ENCODE measurements around the gene ZNF318. TPM values are rescaled to one million over a fixed set of nuclear protein-coding genes. Genes with fewer than 3 reads are reported as not detected.

Gene ZNF318
- total RNA-seq, 1 experiment from 2014 or later = 17.1 TPM

- no peaks in the 10 kb centered on the region for H4K20me1 ChIP-seq (ENCODE audit: insufficient read depth)
- H3F3A ChIP-seq (ENCODE audit: insufficient read depth, low read depth) = no peaks in the 10 kb centered on the region
- H3K4me2 ChIP-seq = no peak overlapping the region
- ChIA-PET POLR2A (ENCODE audit: unreplicated experiment) (no interaction called here), CTCF (interaction anchor here (0.6 kb wide), 1 partner anchor 160 kb away, joined by 4 read pairs; no protein-coding TSS in a partner anchor)
- no peak overlapping the region for H3K27ac ChIP-seq
- H3K79me2 ChIP-seq (ENCODE audit: low read depth) = no peaks in the 10 kb centered on the region
- H3K36me3 ChIP-seq (ENCODE audit: low read depth) = no peaks in the 10 kb centered on the region
- H3K9me3 ChIP-seq (ENCODE audit: insufficient read depth, low read depth) = no peaks in the 10 kb centered on the region
- H2AFZ ChIP-seq = no peak overlapping the region
- no peaks in the 10 kb centered on the region for H3K4me1 ChIP-seq (replicated peaks; ENCODE audit: insufficient read depth)
- no peak overlapping the region for H3K4me3 ChIP-seq
- no peaks in the 10 kb centered on the region for H3K9me2 ChIP-seq (ENCODE audit: insufficient read depth)
- no peak for DNase-seq
- no TSS peak for BruUV-seq (replicated peaks)
- intact Hi-C loops (cut with micrococcal nuclease; ENCODE audit: unreplicated experiment) = no loop called here
- no peak for TF ChIP-seq EZH2 (IDR thresholded peaks at IDR 0.05; ENCODE audit: low read depth)
- no peak for TF ChIP-seq CTCF (conservative IDR thresholded peaks at IDR 0.05)
- no peaks in the 10 kb centered on the region for H3K27me3 ChIP-seq (ENCODE audit: insufficient read depth, low read depth)
Observed at GRCh38 chr6:43292341-43292740, 77.1 kb downstream of the ZNF318 start.

GRCh38 chr6:43291708-43292107, 77.7 kb downstream of the ZNF318 start:
- TF ChIP-seq CTCF (conservative IDR thresholded peaks at IDR 0.05) (no peak), EZH2 (IDR thresholded peaks at IDR 0.05; ENCODE audit: low read depth) (no peak)
- H3K4me1 ChIP-seq (replicated peaks; ENCODE audit: insufficient read depth) = no peaks in the 10 kb centered on the region
- H3K9me3 ChIP-seq (ENCODE audit: insufficient read depth, low read depth) = no peaks in the 10 kb centered on the region
- no peaks in the 10 kb centered on the region for H3K9me2 ChIP-seq (ENCODE audit: insufficient read depth)
- intact Hi-C loops (cut with micrococcal nuclease; ENCODE audit: unreplicated experiment) = no loop called here
- H3F3A ChIP-seq (ENCODE audit: insufficient read depth, low read depth) = no peaks in the 10 kb centered on the region
- ChIA-PET CTCF (interaction anchor here (0.6 kb wide), 1 partner anchor 160 kb away, joined by 4 read pairs; no protein-coding TSS in a partner anchor), POLR2A (ENCODE audit: unreplicated experiment) (no interaction called here)
- H3K4me2 ChIP-seq = no peak overlapping the region
- no peaks in the 10 kb centered on the region for H3K79me2 ChIP-seq (ENCODE audit: low read depth)
- no peak overlapping the region for H2AFZ ChIP-seq
- no peak overlapping the region for H3K4me3 ChIP-seq
- BruUV-seq (replicated peaks) = no TSS peak
- no peak overlapping the region for H3K27ac ChIP-seq
- no peaks in the 10 kb centered on the region for H3K36me3 ChIP-seq (ENCODE audit: low read depth)
- H4K20me1 ChIP-seq (ENCODE audit: insufficient read depth) = no peaks in the 10 kb centered on the region
- DNase-seq = no peak
- H3K27me3 ChIP-seq (ENCODE audit: insufficient read depth, low read depth) = no peaks in the 10 kb centered on the region

GRCh38 chr6:43290905-43291355, 78.5 kb downstream of the ZNF318 start:
- ChIA-PET POLR2A (ENCODE audit: unreplicated experiment) (no interaction called here), CTCF (no interaction called here)
- Histone ChIP-seq H3K27me3 (ENCODE audit: insufficient read depth, low read depth) (no peaks in the 10 kb centered on the region), H2AFZ (no peak overlapping the region), H3F3A (ENCODE audit: insufficient read depth, low read depth) (no peaks in the 10 kb centered on the region), H3K4me1 (replicated peaks; ENCODE audit: insufficient read depth) (no peaks in the 10 kb centered on the region), H3K4me2 (no peak overlapping the region), H3K4me3 (no peak overlapping the region), H4K20me1 (ENCODE audit: insufficient read depth) (no peaks in the 10 kb centered on the region), H3K27ac (no peak overlapping the region), H3K36me3 (ENCODE audit: low read depth) (no peaks in the 10 kb centered on the region), H3K9me2 (ENCODE audit: insufficient read depth) (no peaks in the 10 kb centered on the region), H3K79me2 (ENCODE audit: low read depth) (no peaks in the 10 kb centered on the region), H3K9me3 (ENCODE audit: insufficient read depth, low read depth) (no peaks in the 10 kb centered on the region)
- BruUV-seq (replicated peaks) = no TSS peak
- TF ChIP-seq EZH2 (IDR thresholded peaks at IDR 0.05; ENCODE audit: low read depth) = no peak
- TF ChIP-seq CTCF (conservative IDR thresholded peaks at IDR 0.05) = no peak
- intact Hi-C loops (cut with micrococcal nuclease; ENCODE audit: unreplicated experiment) = no loop called here
- no peak for DNase-seq

Data from PC-9 (cell line).